GM10266 (cell line): ENCODE data around the gene TBX1.

Experiments used
- DNase-seq: peaks from one replicate; pipeline ENCODE4 v3.0.0; 2012; ENCODE audit errors: extremely low spot score
- TF ChIP-seq, protein P1 (sequence below): IDR thresholded peaks from 2 replicates; pipeline ENCODE4 v1.5.1; 2012; ENCODE audit warnings: mild to moderate bottlenecking, low read depth; ENCODE audit not compliant: control insufficient read depth, insufficient read depth; ENCODE audit errors: missing control alignments

Gene TBX1

DNA sequence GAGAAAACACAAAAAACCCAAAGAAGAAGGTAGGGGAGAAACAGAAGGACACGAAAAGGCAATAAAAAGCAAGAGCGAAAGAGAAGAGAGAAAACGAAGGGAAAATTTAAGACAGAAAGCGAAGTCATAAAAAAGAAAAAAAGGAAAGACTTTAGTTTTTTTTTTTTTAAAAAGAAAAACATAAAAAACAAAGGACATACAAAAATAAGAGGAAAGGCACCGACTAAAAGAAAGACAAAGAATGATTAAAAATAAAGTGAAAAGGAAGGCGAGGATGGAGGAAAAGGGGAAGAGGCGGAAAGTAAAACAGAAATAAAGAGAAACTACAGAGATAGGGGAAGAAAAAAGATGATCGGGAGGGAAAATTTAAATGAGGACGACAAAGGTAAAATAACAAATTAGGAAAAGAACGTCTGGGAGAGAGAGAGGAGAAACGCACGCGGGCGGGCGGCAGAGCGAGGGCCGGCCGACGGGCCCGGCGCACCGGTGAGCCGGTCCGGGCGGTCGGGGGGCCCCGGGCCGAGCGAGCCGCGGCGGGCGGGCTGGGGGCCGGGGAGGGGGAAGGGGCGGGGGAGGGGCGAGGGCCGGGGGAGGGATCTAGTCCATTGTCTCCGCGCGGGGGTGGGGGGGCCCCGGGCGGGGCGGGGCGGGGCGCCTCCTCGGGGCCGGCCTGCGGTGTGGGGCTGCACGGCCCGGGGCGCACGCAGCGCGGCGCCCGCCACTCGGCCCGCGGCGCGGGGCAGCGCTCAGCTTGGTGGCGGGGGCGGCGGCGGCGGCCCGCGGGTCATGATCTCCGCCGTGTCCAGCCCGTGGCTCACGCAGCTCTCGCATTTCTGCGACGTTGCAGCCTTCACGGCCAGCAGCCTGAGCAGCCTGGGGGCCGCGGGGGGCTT is at the start of gene TBX1:
Gene TBX1 (plus strand): TSS at position 721 of the 893 bp plus-strand sequence. CDS start 66 bp downstream, at position 787.
- DNase-seq: no peak
- TF ChIP-seq, protein P1, sequence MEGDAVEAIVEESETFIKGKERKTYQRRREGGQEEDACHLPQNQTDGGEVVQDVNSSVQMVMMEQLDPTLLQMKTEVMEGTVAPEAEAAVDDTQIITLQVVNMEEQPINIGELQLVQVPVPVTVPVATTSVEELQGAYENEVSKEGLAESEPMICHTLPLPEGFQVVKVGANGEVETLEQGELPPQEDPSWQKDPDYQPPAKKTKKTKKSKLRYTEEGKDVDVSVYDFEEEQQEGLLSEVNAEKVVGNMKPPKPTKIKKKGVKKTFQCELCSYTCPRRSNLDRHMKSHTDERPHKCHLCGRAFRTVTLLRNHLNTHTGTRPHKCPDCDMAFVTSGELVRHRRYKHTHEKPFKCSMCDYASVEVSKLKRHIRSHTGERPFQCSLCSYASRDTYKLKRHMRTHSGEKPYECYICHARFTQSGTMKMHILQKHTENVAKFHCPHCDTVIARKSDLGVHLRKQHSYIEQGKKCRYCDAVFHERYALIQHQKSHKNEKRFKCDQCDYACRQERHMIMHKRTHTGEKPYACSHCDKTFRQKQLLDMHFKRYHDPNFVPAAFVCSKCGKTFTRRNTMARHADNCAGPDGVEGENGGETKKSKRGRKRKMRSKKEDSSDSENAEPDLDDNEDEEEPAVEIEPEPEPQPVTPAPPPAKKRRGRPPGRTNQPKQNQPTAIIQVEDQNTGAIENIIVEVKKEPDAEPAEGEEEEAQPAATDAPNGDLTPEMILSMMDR: no peak

GRCh38 chr22:19713245-19713644 is 47.3 kb upstream of the TBX1 start:
- TF ChIP-seq, protein P1: no peak
- no peak for DNase-seq

DNA sequence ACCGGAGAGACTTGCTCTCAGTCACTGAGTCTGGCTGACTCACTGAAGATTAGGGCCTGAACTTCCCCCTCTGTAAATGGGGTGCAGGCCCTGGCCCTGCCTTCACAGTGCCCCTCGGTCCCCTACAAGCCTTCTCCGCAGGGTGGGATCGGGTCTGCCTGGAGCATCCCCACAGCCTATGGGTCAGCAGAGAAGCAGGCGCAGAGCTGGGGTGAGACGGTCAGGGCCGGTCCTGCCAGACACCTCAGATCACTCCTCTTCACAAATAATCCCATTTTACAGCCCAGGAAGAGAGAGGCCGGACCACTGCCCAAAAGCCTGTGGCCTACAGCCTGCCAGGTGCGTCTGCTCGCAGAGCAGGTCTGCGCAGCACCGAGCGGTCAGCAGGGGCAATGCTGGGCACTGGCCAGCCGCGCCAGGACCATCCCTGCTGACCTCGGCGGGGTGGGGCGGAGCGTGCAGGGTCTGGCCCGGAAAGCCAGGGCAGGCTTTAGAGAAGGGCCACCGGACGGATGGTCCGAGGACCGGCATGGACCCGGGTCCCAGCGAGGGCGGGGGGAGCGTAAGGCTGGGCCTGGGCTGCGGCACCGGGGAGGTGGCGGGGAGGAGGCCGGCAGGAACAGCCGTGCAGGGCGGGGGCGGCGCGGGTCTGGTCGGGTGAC is 46.8 kb upstream of the TBX1 start:
- TF ChIP-seq, protein P1: no peak
- no peak for DNase-seq

- TF ChIP-seq, protein P1: no peak
- no peak for DNase-seq
Observed at GRCh38 chr22:19714312-19715187, 46.0 kb upstream of the TBX1 start, which contains the start of gene SEPTIN5. TSS of gene SEPTIN5 (plus strand) at chr22:19714503. CDS start at chr22:19714589, 86 bp downstream.

- TF ChIP-seq, protein P1: no peak
- no peak for DNase-seq
Observed at GRCh38 chr22:19715188-19715930, 45.2 kb upstream of the TBX1 start.

DNA sequence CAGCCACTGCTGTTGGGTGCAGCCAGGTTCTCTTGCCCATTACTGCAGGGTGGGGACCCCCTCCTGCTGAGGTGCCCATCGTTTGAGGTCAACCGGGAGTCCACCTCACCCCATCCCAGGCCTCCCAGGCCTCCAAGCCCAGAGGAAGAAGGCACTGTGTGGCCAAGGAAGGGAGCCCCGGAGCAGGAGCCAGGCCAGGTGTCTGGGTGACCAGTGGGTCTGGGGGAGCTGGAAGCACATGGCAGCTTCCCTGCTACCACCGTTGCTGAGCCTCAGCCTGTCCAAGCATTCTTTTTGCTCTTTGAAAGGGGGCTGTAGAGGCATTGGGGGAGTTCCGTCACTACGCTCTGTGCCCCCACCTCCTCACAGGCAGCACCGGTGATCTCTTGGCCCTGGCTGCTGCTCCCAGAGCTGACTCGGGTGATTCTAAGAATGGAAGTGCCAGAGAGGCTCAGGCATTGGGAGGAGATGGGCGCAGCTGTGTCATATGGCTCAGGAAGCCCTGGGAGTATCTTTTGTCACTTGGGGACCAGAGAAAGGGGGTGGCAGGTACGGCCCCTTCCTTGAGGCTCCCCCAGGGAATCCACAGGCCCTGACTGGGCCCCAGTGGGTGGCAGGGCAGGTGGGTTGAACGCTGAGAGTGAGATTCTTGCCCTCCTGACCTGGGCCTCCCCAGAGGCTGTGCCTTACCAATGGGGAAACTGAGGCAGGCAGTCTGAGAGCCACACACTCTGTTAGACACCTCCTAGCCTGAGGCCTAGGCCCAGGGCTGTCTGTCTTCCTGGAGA is 44.3 kb upstream of the TBX1 start:
- DNase-seq: no peak
- TF ChIP-seq, protein P1: no peak
